ENCODE data around the gene MRPL37. TPM values are rescaled to one million over a fixed set of nuclear protein-coding genes. Genes with fewer than 3 reads are reported as not detected.

MRPL37 gene
- polyA plus RNA-seq, 1 experiment, result 21.0 TPM

- Histone ChIP-seq H3K27me3 (ENCODE audit: control insufficient read depth, insufficient read depth, low read length) (no peaks in the 10 kb centered on the region), H3K36me3 (ENCODE audit: control insufficient read depth, insufficient read depth, low read length) (no peaks in the 10 kb centered on the region), H3K4me3 (ENCODE audit: low read depth, low read length) (no peak overlapping the region)
- no peak for TF ChIP-seq CTCF (IDR thresholded peaks at IDR 0.05; ENCODE audit: insufficient read depth, low read depth, low read length)
- POLR2A ChIA-PET, result no interaction called here
- CTCF ChIA-PET, result no interaction called here
- DNase-seq (ENCODE audit: low read depth), result no peak
Measured at GRCh38 chr1:54156201-54156600, 43.8 kb upstream of the MRPL37 start.

- ChIA-PET POLR2A (interaction anchor here (0.6 kb wide), 1 partner anchor 156 kb away, joined by 5 read pairs; no protein-coding TSS in a partner anchor), CTCF (no interaction called here)
- H3K4me3 ChIP-seq (ENCODE audit: low read depth, low read length), result no peak overlapping the region
- no peak for DNase-seq (ENCODE audit: low read depth)
- no peaks in the 10 kb centered on the region for H3K27me3 ChIP-seq (ENCODE audit: control insufficient read depth, insufficient read depth, low read length)
- H3K36me3 ChIP-seq (ENCODE audit: control insufficient read depth, insufficient read depth, low read length), result no peaks in the 10 kb centered on the region
- TF ChIP-seq CTCF (IDR thresholded peaks at IDR 0.05; ENCODE audit: insufficient read depth, low read depth, low read length), result no peak
Measured at GRCh38 chr1:54156986-54157385, 43.0 kb upstream of the MRPL37 start.

GRCh38 chr1:54157401-54157800 is 42.6 kb upstream of the MRPL37 start:
- Histone ChIP-seq H3K27me3 (ENCODE audit: control insufficient read depth, insufficient read depth, low read length) (no peaks in the 10 kb centered on the region), H3K36me3 (ENCODE audit: control insufficient read depth, insufficient read depth, low read length) (no peaks in the 10 kb centered on the region), H3K4me3 (ENCODE audit: low read depth, low read length) (no peak overlapping the region)
- no peak for TF ChIP-seq CTCF (IDR thresholded peaks at IDR 0.05; ENCODE audit: insufficient read depth, low read depth, low read length)
- DNase-seq (ENCODE audit: low read depth), result no peak
- ChIA-PET POLR2A (interaction anchor here (0.6 kb wide), 1 partner anchor 156 kb away, joined by 5 read pairs; no protein-coding TSS in a partner anchor), CTCF (interaction anchor here (0.7 kb wide), 1 partner anchor 152 kb away, joined by 3 read pairs; no protein-coding TSS in a partner anchor)

GRCh38 chr1:54158071-54158470 is 41.9 kb upstream of the MRPL37 start:
- ChIA-PET CTCF (interaction anchor here (0.7 kb wide), 1 partner anchor 152 kb away, joined by 3 read pairs; no protein-coding TSS in a partner anchor), POLR2A (no interaction called here)
- H3K36me3 ChIP-seq (ENCODE audit: control insufficient read depth, insufficient read depth, low read length), result no peaks in the 10 kb centered on the region
- H3K27me3 ChIP-seq (ENCODE audit: control insufficient read depth, insufficient read depth, low read length), result no peaks in the 10 kb centered on the region
- no peak overlapping the region for H3K4me3 ChIP-seq (ENCODE audit: low read depth, low read length)
- TF ChIP-seq CTCF (IDR thresholded peaks at IDR 0.05; ENCODE audit: insufficient read depth, low read depth, low read length), result no peak
- DNase-seq (ENCODE audit: low read depth), result no peak

- no peak for TF ChIP-seq CTCF (IDR thresholded peaks at IDR 0.05; ENCODE audit: insufficient read depth, low read depth, low read length)
- no peaks in the 10 kb centered on the region for H3K27me3 ChIP-seq (ENCODE audit: control insufficient read depth, insufficient read depth, low read length)
- H3K36me3 ChIP-seq (ENCODE audit: control insufficient read depth, insufficient read depth, low read length), result no peaks in the 10 kb centered on the region
- ChIA-PET CTCF (interaction anchor here (1.2 kb wide), 1 partner anchor 9 kb away, joined by 3 read pairs; no protein-coding TSS in a partner anchor), POLR2A (no interaction called here)
- H3K4me3 ChIP-seq (ENCODE audit: low read depth, low read length), result no peak overlapping the region
- no peak for DNase-seq (ENCODE audit: low read depth)
Measured at GRCh38 chr1:54159733-54160316, 40.1 kb upstream of the MRPL37 start.
